ENCODE results near the gene CTDSPL. TPM values are rescaled to one million over a fixed set of nuclear protein-coding genes. Genes with fewer than 3 reads are reported as not detected.

CTDSPL gene
- total and polyA plus RNA-seq, 2 of the 13 experiments (the other 11 are each of a cell fraction or from before 2014, with no cell fraction given), result 26.1 to 142 TPM

DNA sequence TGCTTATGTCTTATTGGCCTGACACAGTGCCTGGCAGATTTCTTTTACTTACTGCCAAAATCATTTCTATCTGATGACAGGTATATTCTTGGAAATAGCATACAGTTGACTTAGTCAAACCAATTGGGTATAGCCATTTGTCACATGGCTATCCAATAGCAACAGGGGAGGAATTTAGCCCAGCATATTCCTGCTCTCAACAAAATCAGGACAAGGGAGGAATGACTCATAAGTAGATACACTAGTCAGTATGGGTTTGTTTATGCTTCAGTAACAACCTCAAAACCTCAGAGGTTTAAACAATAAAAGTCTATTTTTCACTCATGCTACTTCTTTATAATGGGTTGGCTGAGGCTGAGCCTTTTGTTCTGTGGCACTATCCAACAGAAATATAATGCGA is 90.9 kb downstream of the CTDSPL start:
- no peaks in the 10 kb centered on the region for H4K20me1 ChIP-seq (ENCODE audit: insufficient read depth, low read length)
- ATAC-seq (no peak), DNase-seq (ENCODE audit: low spot score) (no peak), FAIRE-seq (no peak)
- no peaks in the 10 kb centered on the region for H3K9me3 ChIP-seq (ENCODE audit: low read length)
- in situ Hi-C loops (cut with HindIII; ENCODE audit: extremely low pct_ligation_motif_present, low pct_unique_long_range_greater_than_20kb), result no loop called here
- H3K27ac ChIP-seq (ENCODE audit: extremely low read length, insufficient read depth, low read length), result no peak overlapping the region
- no peak overlapping the region for H3K4me3 ChIP-seq (replicated peaks in 1 of 3; ENCODE audit: insufficient read depth in 1 of 3, low read depth in 2 of 3, low read length in 3 of 3)
- H2AFZ ChIP-seq (ENCODE audit: low read length), result no peak overlapping the region
- peaks cover 12 to 70% of the 10 kb centered on the region in 2 experiments for H3K36me3 ChIP-seq (replicated peaks in 1 of 2; ENCODE audit: control insufficient read depth in 1 of 2, insufficient read depth in 2 of 2, low read length in 2 of 2)
- BruUV-seq (replicated peaks), result no TSS peak
- POLR2A ChIA-PET, result no interaction called here
- intact Hi-C loops (cut with micrococcal nuclease; ENCODE audit: unreplicated experiment), result no loop called here
- no peaks in the 10 kb centered on the region for H3K4me1 ChIP-seq (ENCODE audit: insufficient read depth, low read length)
- TF ChIP-seq RNF2 (conservative IDR thresholded peaks at IDR 0.05; ENCODE audit: low read depth) (no peak), ZNF12 (CRISPR knock-in tag; IDR thresholded peaks at IDR 0.05) (peak; percentile 98), GLI4 (CRISPR knock-in tag; IDR thresholded peaks at IDR 0.05; ENCODE audit: borderline replicate concordance) (no peak), RXRB (CRISPR knock-in tag; IDR thresholded peaks at IDR 0.05; ENCODE audit: borderline replicate concordance) (no peak)
- H3K9ac ChIP-seq (ENCODE audit: insufficient read depth, low read depth, low read length), result no peak overlapping the region
- no peaks in the 10 kb centered on the region for H3K27me3 ChIP-seq (ENCODE audit: control insufficient read depth in 1 of 2, insufficient read depth in 2 of 2, low read length in 2 of 2)
- CTCF ChIA-PET (ENCODE audit: low intra/inter-chr PET ratio, low total read pairs), result no interaction called here
- 91% methylated on average over 1 of the region's 1 CpG for WGBS (ENCODE audit: low lambda C conversion rate)
- no peak overlapping the region for H3K4me2 ChIP-seq (ENCODE audit: low read depth, low read length)
- no peaks in the 10 kb centered on the region for H3K79me2 ChIP-seq (ENCODE audit: insufficient read depth, low read length)

DNA sequence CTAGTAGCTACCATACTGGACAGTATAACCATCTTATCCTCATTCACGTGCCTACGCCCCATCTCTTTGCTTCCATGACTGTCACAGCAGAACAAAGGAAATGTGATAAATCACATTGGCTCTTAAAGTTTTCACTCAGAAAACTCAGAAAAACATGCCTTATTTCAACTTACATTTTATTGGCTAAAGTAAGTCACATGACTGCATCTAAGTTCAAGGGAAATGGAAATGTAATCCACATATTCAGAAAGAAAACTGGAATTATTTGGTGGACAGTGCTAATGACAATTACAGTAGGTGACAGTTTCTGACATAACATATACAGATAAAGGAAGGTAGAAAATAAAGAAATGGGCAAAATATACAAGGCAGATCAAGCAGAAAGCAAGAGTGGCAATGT is 91.5 kb downstream of the CTDSPL start:
- ChIA-PET POLR2A (no interaction called here), CTCF (ENCODE audit: low intra/inter-chr PET ratio, low total read pairs) (no interaction called here)
- Histone ChIP-seq H3K27ac (ENCODE audit: extremely low read length, insufficient read depth, low read length) (no peak overlapping the region), H3K4me1 (ENCODE audit: insufficient read depth, low read length) (no peaks in the 10 kb centered on the region), H3K4me3 (replicated peaks in 1 of 3; ENCODE audit: insufficient read depth in 1 of 3, low read depth in 2 of 3, low read length in 3 of 3) (no peak overlapping the region), H3K36me3 (replicated peaks in 1 of 2; ENCODE audit: control insufficient read depth in 1 of 2, insufficient read depth in 2 of 2, low read length in 2 of 2) (peaks cover 12 to 68% of the 10 kb centered on the region in 2 experiments), H4K20me1 (ENCODE audit: insufficient read depth, low read length) (no peaks in the 10 kb centered on the region), H3K27me3 (ENCODE audit: control insufficient read depth in 1 of 2, insufficient read depth in 2 of 2, low read length in 2 of 2) (no peaks in the 10 kb centered on the region), H2AFZ (ENCODE audit: low read length) (no peak overlapping the region), H3K9ac (ENCODE audit: insufficient read depth, low read depth, low read length) (no peak overlapping the region), H3K79me2 (ENCODE audit: insufficient read depth, low read length) (no peaks in the 10 kb centered on the region), H3K9me3 (ENCODE audit: low read length) (no peaks in the 10 kb centered on the region), H3K4me2 (ENCODE audit: low read depth, low read length) (no peak overlapping the region)
- 97% methylated on average over 2 of the region's 2 CpGs for WGBS (ENCODE audit: low lambda C conversion rate)
- FAIRE-seq (no peak), DNase-seq (ENCODE audit: low spot score) (no peak), ATAC-seq (no peak)
- no peak for TF ChIP-seq SRSF1 (optimal IDR thresholded peaks at IDR 0.05; ENCODE audit: low read depth, low read length)
- in situ Hi-C loops (cut with HindIII; ENCODE audit: extremely low pct_ligation_motif_present, low pct_unique_long_range_greater_than_20kb), result no loop called here
- BruUV-seq (replicated peaks), result no TSS peak
- intact Hi-C loops (cut with micrococcal nuclease; ENCODE audit: unreplicated experiment), result no loop called here

Measured in HepG2 (cell line).